ENCODE data around the gene LYPD8.

LYPD8 gene

GRCh38 chr1:248699099-248699498, 56.5 kb downstream of the LYPD8 start:
- no peak overlapping the region for H3K4me3 ChIP-seq (ENCODE audit: low read depth, low read length)
- DNase-seq (ENCODE audit: low read depth), result no peak
- no peak for TF ChIP-seq CTCF (IDR thresholded peaks at IDR 0.05; ENCODE audit: low read depth, low read length, missing control alignments)
- in situ Hi-C loops (cut with HindIII; ENCODE audit: low sequenced_read_pairs), result no loop called here

- in situ Hi-C loops (cut with HindIII; ENCODE audit: low sequenced_read_pairs), result no loop called here
- no peak for DNase-seq (ENCODE audit: low read depth)
- no peak overlapping the region for H3K4me3 ChIP-seq (ENCODE audit: low read depth, low read length)
- no peak for TF ChIP-seq CTCF (IDR thresholded peaks at IDR 0.05; ENCODE audit: low read depth, low read length, missing control alignments)
Observed at GRCh38 chr1:248697907-248698306, 57.7 kb downstream of the LYPD8 start.

GRCh38 chr1:248696774-248697173, 58.8 kb downstream of the LYPD8 start:
- no peak for TF ChIP-seq CTCF (IDR thresholded peaks at IDR 0.05; ENCODE audit: low read depth, low read length, missing control alignments)
- DNase-seq (ENCODE audit: low read depth), result no peak
- in situ Hi-C loops (cut with HindIII; ENCODE audit: low sequenced_read_pairs), result no loop called here
- no peak overlapping the region for H3K4me3 ChIP-seq (ENCODE audit: low read depth, low read length)

- DNase-seq (ENCODE audit: low read depth), result no peak
- TF ChIP-seq CTCF (IDR thresholded peaks at IDR 0.05; ENCODE audit: low read depth, low read length, missing control alignments), result no peak
- in situ Hi-C loops (cut with HindIII; ENCODE audit: low sequenced_read_pairs), result no loop called here
- H3K4me3 ChIP-seq (ENCODE audit: low read depth, low read length), result no peak overlapping the region
Observed at GRCh38 chr1:248696261-248696660, 59.3 kb downstream of the LYPD8 start.

GRCh38 chr1:248695451-248696132, 60.0 kb downstream of the LYPD8 start:
- in situ Hi-C loops (cut with HindIII; ENCODE audit: low sequenced_read_pairs), result no loop called here
- H3K4me3 ChIP-seq (ENCODE audit: low read depth, low read length), result no peak overlapping the region
- no peak for TF ChIP-seq CTCF (IDR thresholded peaks at IDR 0.05; ENCODE audit: low read depth, low read length, missing control alignments)
- no peak for DNase-seq (ENCODE audit: low read depth)

- in situ Hi-C loops (cut with HindIII; ENCODE audit: low sequenced_read_pairs), result no loop called here
- TF ChIP-seq CTCF (IDR thresholded peaks at IDR 0.05; ENCODE audit: low read depth, low read length, missing control alignments), result no peak
- DNase-seq (ENCODE audit: low read depth), result no peak
- no peak overlapping the region for H3K4me3 ChIP-seq (ENCODE audit: low read depth, low read length)
Observed at GRCh38 chr1:248691567-248692155, 63.9 kb downstream of the LYPD8 start.
